Measurements from ENCODE around the gene MAP3K6.
"Not testable (repeated sequence)": the region's sequence is repeated elsewhere in the genome, so short reads cannot be mapped to it uniquely, and the experiment has no call there.

Gene MAP3K6
- 4.6 to 12.2 reads per million in 2 donors for total RNA-seq

GRCh38 chr1:27366411-27367159 lies at the start of gene MAP3K6:
Gene MAP3K6, minus strand, starts transcription at chr1:27366961. Its CDS starts 364 bp downstream, at chr1:27366597.
- peak; percentile 29 for DNase-seq

GRCh38 chr1:27414091-27414490 lies 47.3 kb upstream of the MAP3K6 start:
- no peak for DNase-seq

GRCh38 chr1:27413004-27413403 lies 46.2 kb upstream of the MAP3K6 start:
- no peak for DNase-seq

- DNase-seq, result no peak
These were observed 45.7 kb upstream of the MAP3K6 start for GRCh38 chr1:27412502-27412901.

GRCh38 chr1:27410709-27411108 lies 43.9 kb upstream of the MAP3K6 start:
- DNase-seq, result no peak

GRCh38 chr1:27409669-27410068 lies 42.9 kb upstream of the MAP3K6 start:
- DNase-seq, result no peak

- no peak for DNase-seq
These were observed 41.4 kb upstream of the MAP3K6 start for GRCh38 chr1:27408151-27408550.

- DNase-seq, result not testable (repeated sequence)
These were observed 40.0 kb upstream of the MAP3K6 start for GRCh38 chr1:27406791-27407190.

GRCh38 chr1:27406362-27406680 lies 39.6 kb upstream of the MAP3K6 start:
- DNase-seq, result no peak

- DNase-seq, result not testable (repeated sequence)
These were observed 39.0 kb upstream of the MAP3K6 start for GRCh38 chr1:27405598-27406361.

GRCh38 chr1:27405074-27405473 lies 38.3 kb upstream of the MAP3K6 start:
- no peak for DNase-seq

GRCh38 chr1:27403931-27404330 lies 37.2 kb upstream of the MAP3K6 start:
- no peak for DNase-seq

- DNase-seq, result no peak
These were observed 36.4 kb upstream of the MAP3K6 start for GRCh38 chr1:27403065-27403726.

- no peak for DNase-seq
These were observed 35.6 kb upstream of the MAP3K6 start for GRCh38 chr1:27402349-27402754.

GRCh38 chr1:27400963-27401341 lies 34.2 kb upstream of the MAP3K6 start:
- no peak for DNase-seq

- no peak for DNase-seq
These were observed 33.6 kb upstream of the MAP3K6 start for GRCh38 chr1:27400082-27400962.

- DNase-seq, result no peak
These were observed 32.7 kb upstream of the MAP3K6 start for GRCh38 chr1:27399251-27400025.

GRCh38 chr1:27398405-27399149 lies 31.8 kb upstream of the MAP3K6 start:
- DNase-seq, result no peak

GRCh38 chr1:27397749-27398148 lies 31.0 kb upstream of the MAP3K6 start:
- DNase-seq, result no peak

- no peak for DNase-seq
These were observed 30.3 kb upstream of the MAP3K6 start for GRCh38 chr1:27397110-27397509.

All from activated gamma-delta T cell (primary cell).